ENCODE data around the gene IL6R. TPM values are rescaled to one million over a fixed set of nuclear protein-coding genes. Genes with fewer than 3 reads are reported as not detected.
"Not testable (repeated sequence)": the region's sequence is repeated elsewhere in the genome, so short reads cannot be mapped to it uniquely, and the experiment has no call there.

IL6R gene
- total RNA-seq, 1 experiment from 2014 or later, result 44.7 TPM

DNA sequence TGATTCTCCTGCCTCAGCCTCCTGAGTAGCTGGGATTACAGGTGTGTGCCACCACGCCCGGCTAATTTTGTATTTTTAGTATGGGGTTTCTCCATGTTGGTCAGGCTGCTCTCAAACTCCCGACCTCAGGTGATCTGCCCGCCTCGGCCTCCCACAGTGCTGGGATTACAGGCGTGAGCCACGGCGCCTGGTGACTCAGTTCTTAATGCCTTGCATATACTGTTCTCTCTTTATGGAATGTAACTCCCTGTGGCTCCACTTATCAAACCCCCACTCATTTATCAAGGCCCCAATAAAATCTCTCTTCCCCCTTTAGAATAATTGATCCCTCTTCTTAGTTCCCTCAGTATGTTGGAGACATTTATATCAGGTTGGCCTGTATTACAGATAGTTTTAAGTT, 16.9 kb downstream of the IL6R start:
- DNase-seq (ENCODE audit: low spot score); in situ Hi-C loops (cut with HindIII; ENCODE audit: low sequenced_read_pairs): not testable (repeated sequence)

DNA sequence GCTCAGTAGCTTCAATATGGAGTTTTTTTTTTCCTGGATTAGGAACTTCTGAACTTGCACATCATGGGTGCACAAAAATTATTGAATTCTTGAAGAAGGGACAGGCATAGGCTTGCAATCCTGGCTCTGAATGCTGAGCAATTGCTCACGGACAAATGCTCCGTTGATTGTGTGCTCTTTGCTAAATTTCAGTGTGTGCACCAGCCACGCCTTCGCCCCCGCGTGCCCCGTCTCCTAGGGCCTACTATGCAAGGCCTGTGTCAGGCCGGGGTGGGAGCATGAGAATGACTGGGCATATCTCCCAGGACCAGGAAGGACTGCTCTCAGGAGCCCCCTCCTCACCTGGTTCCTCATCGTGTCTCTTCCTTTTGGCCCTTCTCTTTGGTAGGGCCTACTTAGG, 17.4 kb downstream of the IL6R start:
- DNase-seq (ENCODE audit: low spot score), result no peak

DNA sequence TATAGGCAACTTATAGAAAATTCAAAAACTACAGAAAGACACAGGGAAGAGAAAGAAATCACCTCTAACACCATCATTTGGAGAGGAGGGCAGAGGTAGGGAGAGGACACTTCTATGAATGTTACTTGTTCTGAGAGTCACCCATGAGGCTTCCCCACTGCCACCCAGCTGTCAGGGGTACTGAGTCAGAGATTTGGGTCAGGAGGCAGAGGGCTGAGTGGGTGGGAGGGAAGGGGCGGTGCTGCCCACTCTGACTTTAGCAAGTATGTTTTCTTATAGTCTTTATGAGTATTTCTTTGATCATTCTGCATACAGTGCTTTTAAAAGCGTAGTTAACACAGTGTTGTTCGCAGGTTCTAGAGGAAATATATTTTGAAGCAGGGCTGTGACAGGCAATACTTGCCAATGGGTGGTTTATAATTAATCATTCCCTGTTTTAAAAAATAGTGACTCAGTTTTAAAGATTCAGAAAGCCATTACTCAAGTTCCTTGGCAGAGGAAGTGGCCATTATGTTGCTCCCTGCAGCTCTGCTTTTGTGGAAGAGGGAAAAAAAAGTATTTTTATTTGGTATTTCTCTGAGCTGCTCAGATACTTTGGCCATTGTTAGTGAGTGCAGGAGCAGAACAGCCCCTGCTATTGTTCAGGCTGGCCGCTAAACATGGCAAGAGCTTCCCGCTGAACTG, 18.3 kb downstream of the IL6R start:
- DNase-seq (ENCODE audit: low spot score), result no peak
- in situ Hi-C loops (cut with HindIII; ENCODE audit: low sequenced_read_pairs), result no loop called here

More for the DNA sequence above, 17.4 kb downstream of the IL6R start:
- in situ Hi-C loops (cut with HindIII; ENCODE audit: low sequenced_read_pairs), result no loop called here

DNA sequence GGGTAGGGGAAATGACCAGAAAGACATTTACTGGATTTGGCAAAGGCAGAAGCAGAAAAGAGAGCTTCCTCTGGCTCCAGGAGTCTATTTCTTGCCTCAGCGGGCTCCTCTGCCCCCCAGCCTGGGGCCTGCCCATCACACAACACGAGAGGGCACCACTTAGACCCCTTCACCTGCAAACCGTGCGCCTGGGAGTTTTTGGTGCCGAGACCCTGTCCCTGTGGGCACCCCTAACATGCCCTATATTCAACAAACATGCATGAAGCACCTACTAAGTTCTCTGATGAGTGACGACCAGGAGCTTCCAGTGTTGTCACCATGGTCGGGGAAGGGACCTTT, 18.8 kb downstream of the IL6R start:
- no peak for DNase-seq (ENCODE audit: low spot score)

DNA sequence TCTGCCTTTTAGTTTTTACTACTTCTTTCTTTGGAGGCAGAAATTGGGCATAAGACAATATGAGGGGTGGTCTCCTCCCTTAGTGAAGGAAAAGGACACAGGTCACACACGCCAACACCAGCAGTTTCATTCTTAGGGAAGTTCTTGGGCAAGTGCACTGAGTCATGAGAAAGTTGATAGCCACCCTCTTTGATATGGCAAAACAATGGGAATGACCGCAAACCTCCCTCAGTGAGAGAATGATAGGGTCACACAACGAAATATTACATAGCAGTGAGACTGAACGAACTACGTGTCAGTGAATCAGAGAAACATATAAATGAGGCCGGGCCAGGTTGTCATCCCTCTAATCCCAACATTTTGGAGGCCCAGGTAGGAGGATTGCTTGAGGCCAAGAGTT, 20.0 kb downstream of the IL6R start:
- DNase-seq (ENCODE audit: low spot score), result no peak
- in situ Hi-C loops (cut with HindIII; ENCODE audit: low sequenced_read_pairs), result no loop called here

More for the DNA sequence above, 18.8 kb downstream of the IL6R start:
- in situ Hi-C loops (cut with HindIII; ENCODE audit: low sequenced_read_pairs), result no loop called here

DNA sequence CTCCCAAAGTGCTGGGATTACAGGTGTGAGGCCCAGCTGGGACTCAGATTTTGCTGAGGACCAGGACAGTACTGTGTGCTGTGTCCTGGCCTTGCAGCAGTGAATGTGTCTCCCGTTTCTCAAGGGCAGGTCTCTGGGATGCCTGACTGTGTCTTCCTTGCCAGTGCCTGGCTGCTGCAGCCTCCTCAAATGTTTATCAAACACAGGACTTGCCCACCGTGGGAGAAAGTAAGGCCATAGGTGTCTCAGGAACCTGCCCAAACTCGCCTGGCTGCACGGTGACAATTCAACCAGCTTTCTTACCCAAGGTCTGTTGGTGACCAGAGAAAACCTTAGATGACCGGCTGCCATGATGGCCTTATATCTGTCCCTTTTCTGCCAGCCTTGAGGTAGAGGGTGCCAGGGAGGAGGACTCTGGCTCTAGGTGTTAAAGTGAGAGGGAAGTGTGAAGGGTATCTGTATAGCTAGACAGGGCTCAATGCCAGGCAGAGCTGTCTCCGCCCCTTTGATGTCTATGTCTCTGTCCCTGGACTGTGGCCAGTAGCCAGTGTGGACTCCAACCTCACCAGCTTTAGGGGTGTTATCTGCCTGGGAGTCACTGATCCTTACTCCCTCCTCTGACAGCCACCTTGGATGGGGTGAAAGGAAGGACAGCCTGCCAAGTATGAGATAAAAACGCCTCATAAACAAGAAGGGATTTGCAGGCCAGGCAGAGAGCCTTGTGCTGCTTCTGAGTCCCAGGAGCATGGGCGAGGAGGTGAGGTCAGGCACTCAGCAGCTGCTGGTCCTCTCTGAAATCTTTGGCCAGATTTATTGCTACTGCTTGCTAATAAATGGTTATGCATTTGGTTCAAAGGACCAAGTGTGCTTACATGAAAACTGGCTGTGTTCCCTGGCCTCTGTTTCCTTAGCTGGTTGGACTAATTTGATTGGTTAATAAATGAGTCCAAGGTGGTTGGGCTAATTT, 22.3 kb downstream of the IL6R start:
- DNase-seq (ENCODE audit: low spot score), result no peak
- in situ Hi-C loops (cut with HindIII; ENCODE audit: low sequenced_read_pairs), result no loop called here

DNA sequence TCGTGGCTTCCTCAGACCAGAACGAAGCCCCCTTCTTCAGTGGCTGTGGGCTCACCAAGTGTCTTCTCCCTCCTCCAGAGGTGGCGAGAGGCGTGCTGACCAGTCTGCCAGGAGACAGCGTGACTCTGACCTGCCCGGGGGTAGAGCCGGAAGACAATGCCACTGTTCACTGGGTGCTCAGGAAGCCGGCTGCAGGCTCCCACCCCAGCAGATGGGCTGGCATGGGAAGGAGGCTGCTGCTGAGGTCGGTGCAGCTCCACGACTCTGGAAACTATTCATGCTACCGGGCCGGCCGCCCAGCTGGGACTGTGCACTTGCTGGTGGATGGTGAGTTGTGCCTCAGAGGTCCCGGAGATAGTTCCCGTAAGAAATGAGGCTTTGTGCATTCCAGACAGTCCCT, 24.0 kb downstream of the IL6R start:
- in situ Hi-C loops (cut with HindIII; ENCODE audit: low sequenced_read_pairs), result no loop called here
- no peak for DNase-seq (ENCODE audit: low spot score)

DNA sequence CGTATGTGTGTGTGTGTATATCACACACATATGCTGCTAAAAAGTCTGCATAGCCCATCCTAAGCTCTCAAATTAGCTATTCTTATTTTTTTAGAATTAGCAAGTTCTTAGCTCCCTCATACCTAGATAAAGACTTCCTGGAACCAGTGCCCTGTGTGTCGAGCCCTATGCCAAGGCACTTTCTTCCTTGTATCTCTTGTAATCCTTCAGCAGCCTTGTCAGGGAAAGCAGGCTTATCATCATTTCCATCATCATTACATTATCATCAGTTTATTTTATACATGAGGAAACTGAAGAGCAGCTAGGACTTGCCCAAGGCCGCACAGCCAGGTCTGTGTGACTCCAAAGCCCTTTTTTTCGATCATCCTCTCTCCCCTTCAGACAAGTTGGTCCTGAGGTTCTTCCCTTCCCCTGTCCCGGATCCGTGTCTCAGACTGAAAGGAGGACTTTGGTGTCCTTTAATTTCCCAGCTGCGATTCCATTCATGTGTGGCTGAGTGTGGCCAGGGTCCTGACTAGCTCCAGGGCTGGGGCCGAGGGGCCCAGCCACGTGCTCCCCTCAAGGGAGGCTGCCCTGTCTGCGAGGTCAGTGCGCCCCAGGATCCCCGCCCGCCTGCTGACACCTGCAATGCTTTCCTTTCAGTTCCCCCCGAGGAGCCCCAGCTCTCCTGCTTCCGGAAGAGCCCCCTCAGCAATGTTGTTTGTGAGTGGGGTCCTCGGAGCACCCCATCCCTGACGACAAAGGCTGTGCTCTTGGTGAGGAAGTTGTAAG, 24.9 kb downstream of the IL6R start:
- in situ Hi-C loops (cut with HindIII; ENCODE audit: low sequenced_read_pairs), result no loop called here
- DNase-seq (ENCODE audit: low spot score), result no peak

DNA sequence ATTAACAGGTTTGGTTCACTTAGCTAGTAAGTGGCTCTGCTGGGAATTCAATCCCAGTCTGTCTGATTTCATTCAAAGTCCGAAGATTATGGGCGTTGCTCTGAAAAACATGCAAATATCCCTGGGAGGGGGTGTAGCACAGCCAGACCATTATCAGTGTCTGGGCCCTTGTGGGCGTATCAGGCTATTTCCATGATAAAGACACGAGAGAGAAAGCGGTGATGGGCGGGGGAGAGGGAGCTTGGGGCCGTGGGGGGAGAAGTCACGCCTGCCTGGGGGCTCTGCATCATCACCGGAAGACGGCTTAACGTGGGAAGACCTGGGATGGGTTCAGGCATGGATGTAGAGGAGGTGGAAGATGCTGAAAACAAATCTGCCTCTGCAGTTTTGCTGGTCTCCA, 25.8 kb downstream of the IL6R start:
- in situ Hi-C loops (cut with HindIII; ENCODE audit: low sequenced_read_pairs), result no loop called here
- DNase-seq (ENCODE audit: low spot score), result no peak

DNA sequence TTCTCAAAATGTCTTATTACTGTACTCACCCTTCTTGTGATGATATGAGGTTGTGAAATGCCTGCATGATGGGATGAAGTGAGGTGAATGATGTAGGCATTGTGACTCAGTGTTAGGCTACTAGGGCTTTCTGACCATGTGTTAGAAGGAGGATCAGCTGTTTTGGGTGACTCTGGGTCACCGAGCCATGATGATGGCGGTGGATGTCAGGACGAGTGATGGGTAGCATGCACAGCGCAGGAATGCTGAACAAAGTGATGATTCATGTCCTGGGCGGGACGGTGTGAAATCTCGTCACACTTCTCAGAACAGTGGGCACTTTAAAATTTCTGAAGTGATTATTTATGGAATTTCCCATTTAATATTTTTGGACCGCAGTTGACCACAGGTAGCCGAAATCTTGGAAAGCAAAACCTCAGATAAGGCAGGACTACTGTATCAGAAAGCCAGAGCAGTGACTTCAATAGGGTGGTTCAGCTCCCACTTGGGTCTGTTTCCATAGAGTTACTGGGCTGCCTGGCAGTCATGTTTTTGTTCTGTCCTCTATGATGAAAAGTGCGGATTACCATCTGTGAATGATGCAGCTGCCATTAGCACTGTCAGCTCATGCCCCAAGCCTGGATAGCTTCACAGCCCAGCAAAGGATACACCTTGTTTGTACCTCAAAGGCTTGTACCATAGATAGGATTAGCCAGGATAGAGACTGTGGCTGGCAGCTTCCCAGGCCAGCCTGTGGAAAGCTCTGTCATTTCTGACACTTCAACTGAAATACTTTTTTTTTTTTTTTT, 26.6 kb downstream of the IL6R start:
- in situ Hi-C loops (cut with HindIII; ENCODE audit: low sequenced_read_pairs), result no loop called here
- no peak for DNase-seq (ENCODE audit: low spot score)

DNA sequence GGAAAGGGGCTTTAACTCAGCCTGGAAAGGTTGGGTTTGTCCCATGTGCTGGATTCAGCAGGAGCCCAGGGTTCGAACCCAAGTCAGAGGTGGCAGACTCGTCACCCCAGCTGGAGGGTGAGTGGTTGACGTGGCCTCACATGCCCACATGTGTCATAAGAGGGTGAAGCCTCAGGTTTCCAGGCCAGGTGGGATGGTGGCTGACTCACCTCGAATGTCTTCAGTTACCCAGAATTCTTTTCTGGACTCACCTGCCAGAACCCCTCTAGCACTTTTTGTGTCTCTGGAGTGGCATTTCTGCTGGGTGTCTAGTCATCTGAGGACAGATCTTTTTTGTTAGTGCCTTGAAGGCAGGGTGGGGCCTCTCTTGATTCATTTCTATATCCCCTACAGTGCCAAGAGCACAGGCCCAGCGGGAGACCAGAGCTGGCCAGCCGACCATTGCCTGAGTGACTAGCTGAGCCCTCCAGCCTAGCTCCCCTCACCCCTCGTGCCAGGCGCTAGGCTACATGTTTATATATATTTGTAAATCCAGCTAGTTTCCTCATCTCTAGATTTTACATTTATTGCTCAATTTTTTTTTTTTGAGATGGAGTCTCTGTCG, 28.1 kb downstream of the IL6R start:
- in situ Hi-C loops (cut with HindIII; ENCODE audit: low sequenced_read_pairs), result no loop called here
- DNase-seq (ENCODE audit: low spot score), result no peak

DNA sequence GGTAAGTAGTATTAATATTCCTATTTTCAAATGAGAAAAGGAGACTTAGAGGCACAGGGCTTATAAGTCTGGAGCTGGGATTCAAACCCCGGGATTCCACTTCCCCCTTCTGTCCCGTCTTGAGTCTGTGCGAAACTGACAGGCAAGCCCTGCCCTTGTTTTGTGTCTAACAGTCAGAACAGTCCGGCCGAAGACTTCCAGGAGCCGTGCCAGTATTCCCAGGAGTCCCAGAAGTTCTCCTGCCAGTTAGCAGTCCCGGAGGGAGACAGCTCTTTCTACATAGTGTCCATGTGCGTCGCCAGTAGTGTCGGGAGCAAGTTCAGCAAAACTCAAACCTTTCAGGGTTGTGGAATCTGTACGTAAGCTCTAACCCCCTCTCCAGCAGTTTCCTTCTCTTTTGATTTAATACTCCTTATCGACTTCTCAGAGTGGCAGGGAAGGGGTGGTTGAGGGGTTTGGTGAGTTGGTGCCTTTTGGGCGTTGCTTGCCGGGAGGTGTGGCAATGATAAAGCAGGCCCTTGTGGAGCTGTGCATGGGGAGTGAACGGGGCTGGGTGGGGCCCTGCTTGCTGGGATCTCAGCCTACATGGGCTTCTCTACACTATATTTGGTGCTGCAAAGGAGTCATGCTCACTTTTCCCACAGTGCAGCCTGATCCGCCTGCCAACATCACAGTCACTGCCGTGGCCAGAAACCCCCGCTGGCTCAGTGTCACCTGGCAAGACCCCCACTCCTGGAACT, 29.4 kb downstream of the IL6R start:
- in situ Hi-C loops (cut with HindIII; ENCODE audit: low sequenced_read_pairs), result no loop called here
- peak; percentile 23 for DNase-seq (ENCODE audit: low spot score)

DNA sequence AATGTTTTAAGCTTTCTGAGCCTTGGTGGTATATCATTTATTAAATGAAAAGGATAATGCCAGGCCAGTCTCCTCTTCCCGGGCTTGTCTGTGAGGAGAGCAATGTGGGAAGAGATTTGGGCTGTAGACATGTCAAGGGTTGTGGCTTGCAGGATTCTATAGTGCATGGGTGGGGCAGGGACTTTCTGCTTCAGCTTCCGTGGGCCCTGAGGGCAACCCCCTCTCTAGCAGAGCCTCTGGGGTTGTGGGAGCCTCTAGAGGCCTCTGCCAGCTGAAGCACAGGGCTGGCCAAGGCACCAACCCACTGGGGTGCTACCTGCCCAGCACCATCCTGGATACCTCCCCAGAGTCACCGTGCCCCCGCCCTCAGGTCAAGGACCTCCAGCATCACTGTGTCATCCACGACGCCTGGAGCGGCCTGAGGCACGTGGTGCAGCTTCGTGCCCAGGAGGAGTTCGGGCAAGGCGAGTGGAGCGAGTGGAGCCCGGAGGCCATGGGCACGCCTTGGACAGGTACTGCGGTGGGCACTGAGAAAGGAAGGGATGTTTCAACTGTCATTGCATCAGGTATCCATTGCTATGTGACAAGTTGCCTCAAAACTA, 30.6 kb downstream of the IL6R start:
- DNase-seq (ENCODE audit: low spot score), result no peak
- in situ Hi-C loops (cut with HindIII; ENCODE audit: low sequenced_read_pairs), result no loop called here

DNA sequence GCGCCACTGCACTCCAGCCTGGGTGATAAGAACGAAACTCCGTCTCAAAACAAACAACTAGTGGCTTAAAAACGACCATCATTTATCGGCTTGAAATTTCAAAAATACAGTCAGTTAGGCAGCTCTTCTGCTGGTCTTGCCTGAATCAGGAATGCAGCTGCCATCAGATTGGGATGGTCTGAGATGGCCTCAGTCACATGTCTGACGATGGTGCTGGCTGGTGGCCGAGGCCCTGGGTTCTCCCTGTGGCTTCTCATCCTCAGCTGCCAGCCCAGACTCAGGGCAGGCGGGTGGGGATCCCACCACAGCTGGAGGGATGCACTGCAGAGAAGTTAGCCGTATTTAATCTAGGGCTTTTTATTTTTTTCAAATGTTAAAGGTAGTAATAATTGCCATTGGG, 31.3 kb downstream of the IL6R start:
- DNase-seq (ENCODE audit: low spot score), result no peak
- in situ Hi-C loops (cut with HindIII; ENCODE audit: low sequenced_read_pairs), result no loop called here

DNA sequence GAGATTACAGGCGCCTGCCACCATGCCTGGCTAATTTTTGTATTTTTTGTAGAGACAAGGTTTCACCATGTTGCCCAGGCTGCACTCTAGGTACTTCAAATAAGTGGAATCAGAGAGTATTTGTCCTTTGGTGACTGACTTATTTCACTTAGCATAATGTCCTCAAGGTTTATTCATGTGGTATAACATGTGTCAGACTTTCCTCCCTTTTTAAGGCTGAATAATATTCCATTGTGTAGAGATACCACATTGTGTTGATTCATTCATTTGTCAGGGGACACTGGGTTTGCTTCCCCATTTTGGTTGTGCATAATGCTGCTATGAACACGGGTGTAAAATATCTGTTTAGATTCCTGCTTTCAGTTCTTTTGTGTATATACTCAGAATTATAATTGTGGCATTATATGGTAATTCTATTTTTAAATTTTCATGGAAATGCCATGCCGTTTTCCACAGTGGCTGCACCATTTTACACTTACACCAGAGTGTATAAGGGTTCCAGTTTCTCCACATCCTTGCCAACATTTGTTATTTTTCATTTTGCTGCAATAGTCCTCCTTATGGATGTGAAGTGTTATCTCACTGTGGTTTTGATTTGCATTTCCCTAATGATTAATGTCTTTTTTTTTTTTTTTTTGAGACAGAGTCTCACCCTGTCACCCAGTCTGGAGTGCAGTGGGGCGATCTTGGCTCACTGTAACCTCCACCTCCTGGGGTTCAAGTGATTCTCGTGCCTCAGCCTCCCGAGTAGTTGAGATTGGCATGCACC, 35.1 kb downstream of the IL6R start:
- in situ Hi-C loops (cut with HindIII; ENCODE audit: low sequenced_read_pairs), result no loop called here
- DNase-seq (ENCODE audit: low spot score), result no peak

DNA sequence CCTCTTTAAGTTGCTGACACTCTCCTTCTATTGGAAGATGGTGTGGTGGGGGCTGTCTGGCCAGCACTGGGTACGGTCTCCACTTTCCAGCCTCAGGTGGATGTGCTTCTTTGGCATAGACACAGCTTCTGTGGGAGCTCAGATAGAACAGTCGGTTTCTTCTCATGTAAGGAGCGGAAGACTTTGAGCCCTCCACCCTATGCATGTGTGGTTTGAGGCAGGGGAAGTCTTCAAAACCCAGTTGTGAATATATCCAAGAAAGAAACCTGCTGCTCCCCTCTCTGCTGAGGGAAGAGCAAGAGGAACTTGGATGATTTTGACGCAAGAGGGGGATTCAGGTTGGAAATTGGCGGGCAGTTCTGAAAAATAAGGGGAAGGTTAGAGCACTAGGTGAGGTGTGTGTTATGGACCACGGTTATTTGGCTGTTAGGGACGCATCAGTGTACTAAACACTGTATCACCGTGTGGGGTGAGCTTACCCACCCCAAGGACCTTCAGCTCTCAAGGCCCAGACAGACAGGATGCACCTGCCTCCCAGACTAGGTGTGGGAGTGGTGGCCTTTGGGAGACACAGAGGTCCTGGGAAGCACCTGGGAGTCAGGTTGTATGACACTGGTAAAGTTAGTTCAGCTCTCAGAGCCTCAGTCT, 36.2 kb downstream of the IL6R start:
- DNase-seq (ENCODE audit: low spot score), result no peak
- in situ Hi-C loops (cut with HindIII; ENCODE audit: low sequenced_read_pairs), result no loop called here
